HepG2 (cell line): ENCODE measurements around the gene KDM2B. TPM values are rescaled to one million over a fixed set of nuclear protein-coding genes. Genes with fewer than 3 reads are reported as not detected.

ENCODE experiments used
- ATF7 ChIP-seq, 2 experiments: fragments of 450-650 bp in 1 of 2; sonication (generic) in 1 of 2; formaldehyde crosslinking in 1 of 2; IDR thresholded peaks; 2 replicates each; pipeline versions ENCODE4 v1.4.0 to v1.6.1; 2016 to 2020; ENCODE audit warnings: antibody characterized with exemption in 1 of 2, mild to moderate bottlenecking in 1 of 2, missing genetic modification reagents in 1 of 2
- CC2D1A ChIP-seq: sonication (generic); formaldehyde crosslinking; IDR thresholded peaks from 2 replicates; pipeline ENCODE4 v1.8.1; 2023; ENCODE audit warnings: mild to moderate bottlenecking, missing genetic modification reagents
- CENPX ChIP-seq: sonication (generic); formaldehyde crosslinking; IDR thresholded peaks from 2 replicates; pipeline ENCODE4 v1.9.0; 2021; ENCODE audit warnings: mild to moderate bottlenecking, missing genetic modification reagents, moderate library complexity
- HDAC6 ChIP-seq: fragments of 200-600 bp; sonication (generic); IDR thresholded peaks from 2 replicates; pipeline ENCODE4 v1.7.0; 2017; ENCODE audit warnings: mild to moderate bottlenecking, antibody characterized with exemption, low read length, low read depth
- KDM2A ChIP-seq: sonication (generic); formaldehyde crosslinking; IDR thresholded peaks from 2 replicates; pipeline ENCODE4 v1.4.0; 2020; ENCODE audit warnings: low read depth, missing genetic modification reagents, borderline replicate concordance
- NFKB2 ChIP-seq: sonication (generic); formaldehyde crosslinking; IDR thresholded peaks from 2 replicates; pipeline ENCODE4 v1.4.0; 2020; ENCODE audit warnings: missing genetic modification reagents, borderline replicate concordance
- NPAS2 ChIP-seq: sonication (generic); formaldehyde crosslinking; IDR thresholded peaks from 2 replicates; pipeline ENCODE4 v1.8.0; 2022; ENCODE audit warnings: mild to moderate bottlenecking, missing genetic modification reagents, borderline replicate concordance
- RCOR2 ChIP-seq: IDR thresholded peaks from 2 replicates; pipeline ENCODE4 v1.6.1; 2016; ENCODE audit warnings: missing biosample characterization, missing genetic modification reagents
- SRSF9 ChIP-seq: fragments of 200-400 bp; formaldehyde crosslinking; IDR thresholded peaks from 2 replicates; pipeline ENCODE4 v1.6.1; 2018; ENCODE audit warnings: borderline replicate concordance, mild to moderate bottlenecking, low read depth, low read length; ENCODE audit not compliant: insufficient read depth, poor library complexity, severe bottlenecking
- ZC3H4 ChIP-seq: sonication (generic); formaldehyde crosslinking; IDR thresholded peaks from 2 replicates; pipeline ENCODE4 v1.4.0; 2020; ENCODE audit warnings: missing genetic modification reagents, borderline replicate concordance
- ZFP36L2 ChIP-seq: sonication (generic); formaldehyde crosslinking; IDR thresholded peaks from 2 replicates; pipeline ENCODE4 v1.4.0; 2020; ENCODE audit warnings: missing genetic modification reagents
- ZNF317 ChIP-seq: sonication (generic); formaldehyde crosslinking; IDR thresholded peaks from 2 replicates; pipeline ENCODE4 v1.5.0; 2020; ENCODE audit warnings: mild to moderate bottlenecking, missing genetic modification reagents
- ZNF569 ChIP-seq: sonication (generic); formaldehyde crosslinking; IDR thresholded peaks from 2 replicates; pipeline ENCODE4 v1.5.0; 2020; ENCODE audit warnings: mild to moderate bottlenecking, missing genetic modification reagents, moderate library complexity, borderline replicate concordance
- ZNF709 ChIP-seq: sonication (generic); formaldehyde crosslinking; IDR thresholded peaks from 2 replicates; pipeline ENCODE4 v1.5.0; 2020; ENCODE audit warnings: mild to moderate bottlenecking, missing genetic modification reagents
- ZNF746 ChIP-seq: sonication (generic); formaldehyde crosslinking; IDR thresholded peaks from 2 replicates; pipeline ENCODE4 v1.8.0; 2022; ENCODE audit warnings: mild to moderate bottlenecking, missing genetic modification reagents
- polyA plus RNA-seq, 8 experiments: library from polyadenylated mRNA; depleted of rRNA in 3 of 8; stranded (reverse) in 7 of 8; unstranded in 1 of 8; fragments of >200 nt; fragmentation: Illumina TruSeq in 4 of 8; extraction: Trizol in 4 of 8; gene quantifications; 2 replicates each; pipeline versions ENCODE4 v1.2.1 to v1.2.3, GENCODE V29; 2011 to 2016; ENCODE audit warnings: low read depth in 4 of 8, missing spikeins in 1 of 8, mixed read lengths in 1 of 8; ENCODE audit not compliant: insufficient read depth in 1 of 8
- total RNA-seq, 5 experiments: library from RNA; depleted of rRNA; stranded (reverse); fragments of >200 nt; fragmentation: Illumina TruSeq; extraction: Trizol; gene quantifications; 2 replicates each; pipeline ENCODE4 v1.2.3, GENCODE V29; 2016; ENCODE audit warnings: low read depth in 1 of 5
- TF ChIP-seq, protein P1 (sequence below): sonication (generic); formaldehyde crosslinking; IDR thresholded peaks from 2 replicates; pipeline ENCODE4 v1.4.0; 2020; ENCODE audit warnings: missing genetic modification reagents
- TF ChIP-seq, protein P2 (sequence below): sonication (generic); formaldehyde crosslinking; IDR thresholded peaks from 2 replicates; pipeline ENCODE4 v1.5.0; 2020; ENCODE audit warnings: mild to moderate bottlenecking, missing genetic modification reagents, borderline replicate concordance
- TF ChIP-seq, protein P3 (sequence below): sonication (generic); formaldehyde crosslinking; IDR thresholded peaks from 2 replicates; pipeline ENCODE4 v1.5.0; 2020; ENCODE audit warnings: mild to moderate bottlenecking, missing genetic modification reagents, moderate library complexity
- TF ChIP-seq, protein P4 (sequence below): sonication (generic); formaldehyde crosslinking; IDR thresholded peaks from 2 replicates; pipeline ENCODE4 v1.5.1; 2020; ENCODE audit warnings: missing genetic modification reagents, mild to moderate bottlenecking, borderline replicate concordance

The KDM2B gene
- total and polyA plus RNA-seq, 2 of the 13 experiments (the other 11 are each of a cell fraction or from before 2014, with no cell fraction given), result 17.5 to 26.1 TPM

DNA sequence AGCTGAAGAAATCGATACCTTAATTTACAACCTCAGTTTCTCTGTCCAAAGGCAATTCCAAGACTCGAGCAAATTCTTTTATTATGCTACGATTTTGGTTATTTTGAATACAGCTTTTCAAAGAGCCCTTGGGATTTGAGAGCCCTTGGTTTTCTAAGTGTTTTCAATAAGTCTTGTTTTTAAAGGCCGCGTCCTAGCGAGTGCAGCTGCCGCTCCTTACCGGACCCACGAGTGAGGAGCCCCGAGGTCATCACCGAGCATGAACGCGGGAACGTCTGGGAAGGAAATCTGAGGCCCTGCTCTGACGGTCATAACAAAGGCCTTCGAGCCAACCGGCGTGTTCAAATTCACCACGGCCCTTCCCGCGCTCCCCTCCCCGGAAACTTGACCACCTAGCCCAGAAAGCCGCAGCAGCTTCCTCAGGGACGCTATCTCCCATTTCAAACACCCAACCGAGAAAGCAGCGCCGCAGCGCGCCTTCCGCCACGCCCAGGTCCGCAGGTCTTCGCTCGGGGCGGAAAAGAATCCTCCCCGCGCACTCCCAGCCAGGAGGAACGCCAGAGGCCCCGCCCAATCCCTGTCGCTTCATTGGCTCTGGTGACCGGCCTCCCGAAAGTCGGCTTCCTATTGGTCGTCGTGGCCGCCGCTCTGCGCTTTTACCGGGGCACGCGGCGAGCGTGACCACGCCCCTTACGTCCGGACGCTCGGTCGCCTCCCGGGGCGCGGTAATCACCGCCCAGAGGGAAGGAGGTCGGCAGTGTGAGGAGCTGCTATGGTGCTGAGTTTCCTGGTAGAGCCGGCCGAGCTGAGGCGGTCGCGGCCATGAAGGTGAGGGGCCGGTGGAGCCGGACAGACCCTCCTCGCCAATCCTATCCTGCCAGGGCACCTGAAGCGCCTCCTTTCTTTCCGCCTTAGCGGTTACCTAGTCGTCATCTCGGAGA is 181.2 kb downstream of the KDM2B start, which contains the start of gene RNF34 (continued):
- TF ChIP-seq ATF7 (IDR thresholded peaks at IDR 0.05) (no peak), ATF7 (CRISPR knock-in tag; IDR thresholded peaks at IDR 0.05) (no peak), CENPX (CRISPR knock-in tag) (no peak), NPAS2 (no peak), HDAC6 (no peak), ZNF317 (CRISPR knock-in tag) (peak; percentile 88; the same call in 1 of the 2 replicates), ZNF746 (CRISPR knock-in tag) (peak; percentile 14; the same call in 1 of the 2 replicates), ZFP36L2 (CRISPR knock-in tag) (no peak), KDM2A (CRISPR knock-in tag) (peak; percentile 66), CC2D1A (CRISPR knock-in tag) (0 out of 2 replicates have a peak, but pooled peaks have one; percentile 77), SRSF9 (no peak), ZNF569 (CRISPR knock-in tag) (no peak), NFKB2 (CRISPR knock-in tag) (peak; percentile 69; the same call in 1 of the 2 replicates), RCOR2 (CRISPR knock-in tag) (no peak), ZNF709 (CRISPR knock-in tag) (peak; percentile 76), ZC3H4 (no peak)
- TF ChIP-seq, protein P1, sequence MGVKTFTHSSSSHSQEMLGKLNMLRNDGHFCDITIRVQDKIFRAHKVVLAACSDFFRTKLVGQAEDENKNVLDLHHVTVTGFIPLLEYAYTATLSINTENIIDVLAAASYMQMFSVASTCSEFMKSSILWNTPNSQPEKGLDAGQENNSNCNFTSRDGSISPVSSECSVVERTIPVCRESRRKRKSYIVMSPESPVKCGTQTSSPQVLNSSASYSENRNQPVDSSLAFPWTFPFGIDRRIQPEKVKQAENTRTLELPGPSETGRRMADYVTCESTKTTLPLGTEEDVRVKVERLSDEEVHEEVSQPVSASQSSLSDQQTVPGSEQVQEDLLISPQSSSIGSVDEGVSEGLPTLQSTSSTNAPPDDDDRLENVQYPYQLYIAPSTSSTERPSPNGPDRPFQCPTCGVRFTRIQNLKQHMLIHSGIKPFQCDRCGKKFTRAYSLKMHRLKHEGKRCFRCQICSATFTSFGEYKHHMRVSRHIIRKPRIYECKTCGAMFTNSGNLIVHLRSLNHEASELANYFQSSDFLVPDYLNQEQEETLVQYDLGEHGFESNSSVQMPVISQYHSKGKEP (CRISPR knock-in tag), result no peak
- TF ChIP-seq, protein P2, sequence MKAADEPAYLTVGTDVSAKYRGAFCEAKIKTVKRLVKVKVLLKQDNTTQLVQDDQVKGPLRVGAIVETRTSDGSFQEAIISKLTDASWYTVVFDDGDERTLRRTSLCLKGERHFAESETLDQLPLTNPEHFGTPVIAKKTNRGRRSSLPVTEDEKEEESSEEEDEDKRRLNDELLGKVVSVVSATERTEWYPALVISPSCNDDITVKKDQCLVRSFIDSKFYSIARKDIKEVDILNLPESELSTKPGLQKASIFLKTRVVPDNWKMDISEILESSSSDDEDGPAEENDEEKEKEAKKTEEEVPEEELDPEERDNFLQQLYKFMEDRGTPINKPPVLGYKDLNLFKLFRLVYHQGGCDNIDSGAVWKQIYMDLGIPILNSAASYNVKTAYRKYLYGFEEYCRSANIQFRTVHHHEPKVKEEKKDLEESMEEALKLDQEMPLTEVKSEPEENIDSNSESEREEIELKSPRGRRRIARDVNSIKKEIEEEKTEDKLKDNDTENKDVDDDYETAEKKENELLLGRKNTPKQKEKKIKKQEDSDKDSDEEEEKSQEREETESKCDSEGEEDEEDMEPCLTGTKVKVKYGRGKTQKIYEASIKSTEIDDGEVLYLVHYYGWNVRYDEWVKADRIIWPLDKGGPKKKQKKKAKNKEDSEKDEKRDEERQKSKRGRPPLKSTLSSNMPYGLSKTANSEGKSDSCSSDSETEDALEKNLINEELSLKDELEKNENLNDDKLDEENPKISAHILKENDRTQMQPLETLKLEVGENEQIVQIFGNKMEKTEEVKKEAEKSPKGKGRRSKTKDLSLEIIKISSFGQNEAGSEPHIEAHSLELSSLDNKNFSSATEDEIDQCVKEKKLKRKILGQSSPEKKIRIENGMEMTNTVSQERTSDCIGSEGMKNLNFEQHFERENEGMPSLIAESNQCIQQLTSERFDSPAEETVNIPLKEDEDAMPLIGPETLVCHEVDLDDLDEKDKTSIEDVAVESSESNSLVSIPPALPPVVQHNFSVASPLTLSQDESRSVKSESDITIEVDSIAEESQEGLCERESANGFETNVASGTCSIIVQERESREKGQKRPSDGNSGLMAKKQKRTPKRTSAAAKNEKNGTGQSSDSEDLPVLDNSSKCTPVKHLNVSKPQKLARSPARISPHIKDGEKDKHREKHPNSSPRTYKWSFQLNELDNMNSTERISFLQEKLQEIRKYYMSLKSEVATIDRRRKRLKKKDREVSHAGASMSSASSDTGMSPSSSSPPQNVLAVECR (CRISPR knock-in tag), result peak; percentile 87
- TF ChIP-seq, protein P3, sequence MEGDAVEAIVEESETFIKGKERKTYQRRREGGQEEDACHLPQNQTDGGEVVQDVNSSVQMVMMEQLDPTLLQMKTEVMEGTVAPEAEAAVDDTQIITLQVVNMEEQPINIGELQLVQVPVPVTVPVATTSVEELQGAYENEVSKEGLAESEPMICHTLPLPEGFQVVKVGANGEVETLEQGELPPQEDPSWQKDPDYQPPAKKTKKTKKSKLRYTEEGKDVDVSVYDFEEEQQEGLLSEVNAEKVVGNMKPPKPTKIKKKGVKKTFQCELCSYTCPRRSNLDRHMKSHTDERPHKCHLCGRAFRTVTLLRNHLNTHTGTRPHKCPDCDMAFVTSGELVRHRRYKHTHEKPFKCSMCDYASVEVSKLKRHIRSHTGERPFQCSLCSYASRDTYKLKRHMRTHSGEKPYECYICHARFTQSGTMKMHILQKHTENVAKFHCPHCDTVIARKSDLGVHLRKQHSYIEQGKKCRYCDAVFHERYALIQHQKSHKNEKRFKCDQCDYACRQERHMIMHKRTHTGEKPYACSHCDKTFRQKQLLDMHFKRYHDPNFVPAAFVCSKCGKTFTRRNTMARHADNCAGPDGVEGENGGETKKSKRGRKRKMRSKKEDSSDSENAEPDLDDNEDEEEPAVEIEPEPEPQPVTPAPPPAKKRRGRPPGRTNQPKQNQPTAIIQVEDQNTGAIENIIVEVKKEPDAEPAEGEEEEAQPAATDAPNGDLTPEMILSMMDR (CRISPR knock-in tag), result peak; percentile 24; the same call in 1 of the 2 replicates
- TF ChIP-seq, protein P4, sequence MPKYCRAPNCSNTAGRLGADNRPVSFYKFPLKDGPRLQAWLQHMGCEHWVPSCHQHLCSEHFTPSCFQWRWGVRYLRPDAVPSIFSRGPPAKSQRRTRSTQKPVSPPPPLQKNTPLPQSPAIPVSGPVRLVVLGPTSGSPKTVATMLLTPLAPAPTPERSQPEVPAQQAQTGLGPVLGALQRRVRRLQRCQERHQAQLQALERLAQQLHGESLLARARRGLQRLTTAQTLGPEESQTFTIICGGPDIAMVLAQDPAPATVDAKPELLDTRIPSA (CRISPR knock-in tag), result no peak
